DND-41 (cell line): ENCODE measurements around the gene LINS1.

ENCODE experiments used
- ATAC-seq: fragments of 200-7000 bp; cut with Tn5 transposase; 3 replicates; pipeline ENCODE4 v1.9.1; 2021; ENCODE audit warnings: low read depth; ENCODE audit not compliant: insufficient read depth
- DNase-seq: peaks from one replicate; pipeline ENCODE4 v3.0.0-alpha.2; 2020
- H2AFZ ChIP-seq: 2 replicates; pipeline ENCODE4 v1.6.0; 2012; ENCODE audit warnings: low read depth, low read length
- H3K27ac ChIP-seq: 2 replicates; pipeline ENCODE4 v1.5.1; 2012; ENCODE audit warnings: low read length, inconsistent platforms
- H3K27me3 ChIP-seq: fragments of 200-600 bp; sonication (generic); 2 replicates; pipeline ENCODE4 v1.6.0; 2012; ENCODE audit warnings: low read length, mild to moderate bottlenecking, inconsistent platforms; ENCODE audit not compliant: insufficient read depth, poor library complexity
- H3K36me3 ChIP-seq: 2 replicates; pipeline ENCODE4 v1.5.1; 2012; ENCODE audit warnings: low read length, inconsistent platforms; ENCODE audit not compliant: insufficient read depth
- H3K4me1 ChIP-seq: 2 replicates; pipeline ENCODE4 v1.5.1; 2012; ENCODE audit warnings: mild to moderate bottlenecking, low read length; ENCODE audit not compliant: insufficient read depth
- H3K4me2 ChIP-seq: 2 replicates; pipeline ENCODE4 v1.6.0; 2012; ENCODE audit warnings: mild to moderate bottlenecking, moderate library complexity, low read length, inconsistent platforms; ENCODE audit not compliant: insufficient read depth
- H3K4me3 ChIP-seq, 2 experiments: fragments of 200-600 bp in 1 of 2; shearing (Covaris generic) in 1 of 2; 2 replicates each; pipeline ENCODE4 v1.5.1; 2012 to 2016; ENCODE audit warnings: inconsistent platforms in 2 of 2, low read length in 2 of 2, mild to moderate bottlenecking in 2 of 2, low read depth in 1 of 2, moderate library complexity in 1 of 2
- H3K79me2 ChIP-seq: 2 replicates; pipeline ENCODE4 v1.6.0; 2012; ENCODE audit warnings: low read length, inconsistent platforms; ENCODE audit not compliant: insufficient read depth
- H3K9ac ChIP-seq: 2 replicates; pipeline ENCODE4 v1.6.0; 2012; ENCODE audit warnings: low read depth, mild to moderate bottlenecking, inconsistent platforms, low read length, moderate library complexity
- H3K9me3 ChIP-seq: 2 replicates; pipeline ENCODE4 v1.5.1; 2012; ENCODE audit warnings: low read length, moderate library complexity, mild to moderate bottlenecking, inconsistent platforms; ENCODE audit not compliant: insufficient read depth, severe bottlenecking
- H4K20me1 ChIP-seq: 2 replicates; pipeline ENCODE4 v1.6.0; 2012; ENCODE audit warnings: low read length; ENCODE audit not compliant: insufficient read depth
- CTCF ChIP-seq: IDR thresholded peaks from 2 replicates; pipeline ENCODE4 v1.5.1; 2012; ENCODE audit warnings: borderline replicate concordance, low read length, moderate library complexity, mild to moderate bottlenecking; ENCODE audit not compliant: poor library complexity, severe bottlenecking; ENCODE audit errors: extremely low read depth
- EZH2 ChIP-seq: IDR thresholded peaks from 3 replicates; pipeline ENCODE4 v1.6.1; 2012; ENCODE audit warnings: borderline replicate concordance, low read depth, mild to moderate bottlenecking, moderate library complexity, low read length, inconsistent platforms; ENCODE audit not compliant: severe bottlenecking

Gene LINS1

GRCh38 chr15:100529556-100529955 lies 72.4 kb downstream of the LINS1 start:
- Histone ChIP-seq H3K9me3 (no peaks in the 10 kb centered on the region), H3K79me2 (no peaks in the 10 kb centered on the region), H3K4me2 (no peak overlapping the region), H3K27me3 (peaks cover 7% of the 10 kb centered on the region), H3K27ac (no peak overlapping the region), H3K4me3 (no peak overlapping the region), H3K9ac (no peak overlapping the region), H4K20me1 (no peaks in the 10 kb centered on the region), H3K4me1 (no peaks in the 10 kb centered on the region), H3K36me3 (no peaks in the 10 kb centered on the region), H2AFZ (no peak overlapping the region)
- ATAC-seq (no peak), DNase-seq (no peak)
- TF ChIP-seq EZH2 (no peak), CTCF (no peak)

- ATAC-seq (no peak), DNase-seq (no peak)
- Histone ChIP-seq H3K9me3 (no peaks in the 10 kb centered on the region), H3K79me2 (no peaks in the 10 kb centered on the region), H3K27ac (no peak within 1 kb of the TSS), H3K27me3 (peaks cover 7% of the 10 kb centered on the region), H4K20me1 (no peaks in the 10 kb centered on the region), H3K4me1 (no peaks in the 10 kb centered on the region), H3K36me3 (no peaks in the 10 kb centered on the region), H3K4me3 (no peak within 1 kb of the TSS), H3K9ac (no peak within 1 kb of the TSS), H2AFZ (no peak within 1 kb of the TSS), H3K4me2 (no peak within 1 kb of the TSS)
- TF ChIP-seq CTCF (no peak), EZH2 (no peak)
Measured at GRCh38 chr15:100528833-100529428, 73.1 kb downstream of the LINS1 start, which contains the start of gene CERS3. Gene CERS3, minus strand, starts transcription at chr15:100528950. Its CDS starts 27,101 bp downstream, at chr15:100501849.

- Histone ChIP-seq H3K9me3 (no peaks in the 10 kb centered on the region), H3K27me3 (no peaks in the 10 kb centered on the region), H3K4me2 (no peak overlapping the region), H3K4me3 (no peak overlapping the region), H3K36me3 (no peaks in the 10 kb centered on the region), H2AFZ (no peak overlapping the region), H3K79me2 (no peaks in the 10 kb centered on the region), H3K4me1 (peaks cover under 1% of the 10 kb centered on the region), H3K9ac (no peak overlapping the region), H4K20me1 (no peaks in the 10 kb centered on the region), H3K27ac (no peak overlapping the region)
- ATAC-seq (no peak), DNase-seq (no peak)
- TF ChIP-seq CTCF, result no peak
- TF ChIP-seq EZH2, result no peak
Measured at GRCh38 chr15:100526027-100526481, 75.9 kb downstream of the LINS1 start.
